Neutrophil (primary cell): ENCODE data around the gene FKBP14.
A peak's percentile ranks its signal among the peaks of the same experiment; 100 is the strongest.

Experiments
- H3K27ac ChIP-seq: fragments of 200-600 bp; sonication (generic); 2 replicates; pipeline ENCODE4 v1.5.1; 2016; ENCODE audit warnings: mild to moderate bottlenecking, moderate library complexity
- H3K27me3 ChIP-seq: fragments of 200-600 bp; sonication (generic); 2 replicates; pipeline ENCODE4 v1.6.0; 2016; ENCODE audit warnings: mild to moderate bottlenecking
- H3K36me3 ChIP-seq: fragments of 200-600 bp; sonication (generic); 2 replicates; pipeline ENCODE4 v1.5.1; 2017
- H3K4me1 ChIP-seq, 2 experiments: fragments of 200-600 bp in 1 of 2; sonication (generic) in 1 of 2; 1 replicate in 1 of 2; 2 replicates in 1 of 2; pipeline versions ENCODE4 v1.5.1 to v1.6.1; 2013 to 2016; ENCODE audit warnings: low read depth in 1 of 2, low read length in 1 of 2, mild to moderate bottlenecking in 1 of 2, moderate library complexity in 1 of 2; ENCODE audit not compliant: control insufficient read depth in 1 of 2, insufficient read depth in 1 of 2
- H3K4me3 ChIP-seq, 2 experiments: fragments of 200-600 bp in 1 of 2; sonication (generic) in 1 of 2; 1 replicate in 1 of 2; 2 replicates in 1 of 2; pipeline ENCODE4 v1.5.1; 2013 to 2016; ENCODE audit warnings: low read depth in 1 of 2, low read length in 1 of 2, mild to moderate bottlenecking in 1 of 2, moderate library complexity in 1 of 2
- H3K9me3 ChIP-seq: fragments of 200-600 bp; sonication (generic); 2 replicates; pipeline ENCODE4 v1.5.1; 2016
- CTCF ChIP-seq: fragments of 200-600 bp; sonication (generic); IDR thresholded peaks from 2 replicates; pipeline ENCODE4 v1.5.1; 2016; ENCODE audit warnings: antibody characterized with exemption

The FKBP14 gene

DNA sequence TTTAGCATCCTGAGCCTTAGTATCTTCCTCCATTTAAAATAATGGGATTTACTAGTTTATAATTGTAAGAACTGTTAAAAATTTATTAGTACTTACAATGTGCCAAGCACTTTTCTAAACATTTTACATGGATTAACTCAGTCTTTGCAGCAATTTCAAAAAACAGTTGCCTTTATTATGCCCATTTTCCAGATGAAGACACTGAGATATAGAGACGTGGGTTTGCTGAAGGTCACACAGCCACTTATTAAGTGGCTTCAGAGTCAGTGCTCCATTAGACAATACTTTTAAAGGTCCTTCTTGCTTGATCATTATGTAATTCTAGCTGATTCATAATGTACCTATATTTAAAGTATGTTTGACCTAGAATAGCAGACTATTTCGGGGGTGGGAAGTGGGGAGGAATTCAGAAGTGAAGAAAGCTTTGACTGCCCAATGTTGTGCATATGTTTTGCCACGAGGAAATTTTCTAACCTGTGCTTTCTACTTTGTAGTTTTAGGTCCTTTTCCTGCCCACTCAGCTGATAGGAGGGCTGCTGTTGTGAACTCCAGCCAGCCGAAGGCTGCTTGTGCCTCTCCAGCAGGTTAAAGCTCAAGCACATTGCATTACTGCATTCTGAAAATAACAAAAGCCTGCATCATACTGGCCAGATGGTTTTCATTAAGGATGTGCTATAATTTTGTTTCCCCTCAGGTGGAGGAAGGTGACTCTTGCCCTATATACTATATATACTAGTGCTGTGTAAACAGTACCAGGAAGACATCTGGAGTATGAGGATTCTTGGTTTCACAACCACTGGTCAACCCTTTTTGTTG, 6.0 kb upstream of the FKBP14 start:
- Histone ChIP-seq H3K9me3 (no peaks in the 10 kb centered on the region), H3K4me1 (peaks cover 14 to 16% of the 10 kb centered on the region in 2 experiments), H3K4me3 (no peak overlapping the region), H3K36me3 (no peaks in the 10 kb centered on the region), H3K27me3 (peaks cover 23% of the 10 kb centered on the region), H3K27ac (no peak overlapping the region)
- no peak for TF ChIP-seq CTCF

- no peak overlapping the region for H3K27ac ChIP-seq
- H3K36me3 ChIP-seq = no peaks in the 10 kb centered on the region
- TF ChIP-seq CTCF = no peak
- H3K4me3 ChIP-seq = peak overlapping the region in 1 of 2 experiments; percentile 82
- peaks cover 23% of the 10 kb centered on the region for H3K27me3 ChIP-seq
- H3K4me1 ChIP-seq = peaks cover 25 to 31% of the 10 kb centered on the region in 2 experiments
- H3K9me3 ChIP-seq = no peaks in the 10 kb centered on the region
Observed at GRCh38 chr7:30029696-30030095, 3.2 kb upstream of the FKBP14 start.

- H3K27ac ChIP-seq = peak overlapping the region; percentile 73
- TF ChIP-seq CTCF = no peak
- H3K9me3 ChIP-seq = no peaks in the 10 kb centered on the region
- H3K4me1 ChIP-seq = peaks cover 25 to 31% of the 10 kb centered on the region in 2 experiments
- peaks cover 23% of the 10 kb centered on the region for H3K27me3 ChIP-seq
- H3K36me3 ChIP-seq = no peaks in the 10 kb centered on the region
- peak overlapping the region; percentile 82 to 93 for H3K4me3 ChIP-seq
Observed at GRCh38 chr7:30028749-30029635, 2.5 kb upstream of the FKBP14 start.

DNA sequence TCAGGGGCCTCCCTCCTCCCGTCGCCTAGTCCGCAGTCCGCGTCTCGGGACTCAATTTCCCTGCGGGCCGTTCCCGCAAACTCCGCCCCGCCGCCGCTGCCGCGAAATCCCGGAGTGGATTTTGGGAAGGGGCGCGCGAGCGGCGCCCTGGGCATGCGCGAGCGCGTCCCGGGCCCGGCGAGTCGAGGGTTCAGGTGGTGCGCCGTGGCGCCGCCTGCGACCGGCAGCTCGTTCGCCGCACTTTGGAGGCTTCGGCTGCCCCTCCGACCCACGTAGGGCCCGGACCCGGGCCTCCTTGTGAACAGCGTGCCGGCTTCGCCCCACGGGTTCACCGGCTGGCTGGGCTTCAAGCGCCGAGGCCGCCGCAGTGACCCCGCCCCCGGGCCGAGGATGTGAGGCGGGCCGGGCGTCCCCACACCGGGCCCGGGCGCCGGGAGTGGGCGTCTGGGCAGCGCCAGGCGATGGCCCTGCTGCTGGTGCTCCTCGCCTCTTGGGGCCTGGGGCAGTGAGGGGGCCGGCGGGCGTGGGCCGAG, 1.8 kb upstream of the FKBP14 start, which contains the start of gene PLEKHA8:
TSS of gene PLEKHA8 (plus strand) at position 197 of the 533 bp plus-strand sequence. CDS start 351 bp downstream, outside the sequence.
- no peaks in the 10 kb centered on the region for H3K36me3 ChIP-seq
- TF ChIP-seq CTCF = peak; percentile 5

DNA sequence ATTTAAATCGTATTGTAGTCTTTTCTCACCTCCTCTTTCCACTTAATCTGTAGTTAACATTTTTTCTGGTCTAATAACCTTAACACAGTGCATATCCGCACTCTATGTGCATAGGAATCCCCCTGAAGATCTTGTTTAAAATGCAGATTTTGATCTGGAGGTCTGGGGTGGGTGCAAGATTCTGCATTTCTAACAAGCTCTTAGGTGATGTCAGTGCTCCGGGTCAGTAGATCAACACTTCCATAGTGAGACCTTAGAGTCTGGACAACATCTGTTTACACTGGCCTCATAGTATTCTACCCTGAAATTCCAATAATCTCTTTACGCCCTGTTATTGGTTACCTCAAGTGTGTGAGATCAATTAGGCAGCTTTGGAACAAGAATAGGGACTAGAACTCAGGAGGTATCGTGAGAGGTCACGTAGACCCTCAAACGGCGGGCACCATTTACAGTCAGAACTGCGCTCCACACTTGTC, 1.3 kb upstream of the FKBP14 start:
- peaks cover 23% of the 10 kb centered on the region for H3K27me3 ChIP-seq
- peaks cover 25 to 31% of the 10 kb centered on the region in 2 experiments for H3K4me1 ChIP-seq
- H3K4me3 ChIP-seq = peak overlapping the region; percentile 82 to 93
- no peaks in the 10 kb centered on the region for H3K9me3 ChIP-seq
- H3K36me3 ChIP-seq = no peaks in the 10 kb centered on the region
- peak overlapping the region; percentile 73 for H3K27ac ChIP-seq
- no peak for TF ChIP-seq CTCF

More for the DNA sequence above, 1.8 kb upstream of the FKBP14 start, which contains the start of gene PLEKHA8:
- H3K4me3 ChIP-seq = peak within 1 kb of the TSS; percentile 82 to 93
- H3K9me3 ChIP-seq = no peaks in the 10 kb centered on the region
- peaks cover 25 to 31% of the 10 kb centered on the region in 2 experiments for H3K4me1 ChIP-seq
- peak within 1 kb of the TSS; percentile 73 for H3K27ac ChIP-seq
- H3K27me3 ChIP-seq = peaks cover 23% of the 10 kb centered on the region
